GM18951 (cell line): Measurements from ENCODE around the gene CHPF2.

ENCODE experiments used
- POLR2A ChIP-seq: IDR thresholded peaks from 4 replicates; pipeline ENCODE4 v1.6.1; 2011; ENCODE audit warnings: mild to moderate bottlenecking; ENCODE audit not compliant: insufficient read length, insufficient read depth; ENCODE audit errors: extremely low read depth
- in situ Hi-C: fragments of 300-500 bp; cut with MboI; formaldehyde crosslinking; loops from one replicate; pipeline ENCODE4 v1.12.0; 2022; ENCODE audit warnings: low sequenced_read_pairs, mixed read lengths, inconsistent platforms; ENCODE audit not compliant: unreplicated experiment

Gene CHPF2

GRCh38 chr7:151257990-151258389 is 25.7 kb downstream of the CHPF2 start:
- no peak for TF ChIP-seq POLR2A
- in situ Hi-C loops, result loop anchor here (10.0 kb wide), 1 partner anchor 93 kb away; the partner anchor contains the start of gene GBX1

DNA sequence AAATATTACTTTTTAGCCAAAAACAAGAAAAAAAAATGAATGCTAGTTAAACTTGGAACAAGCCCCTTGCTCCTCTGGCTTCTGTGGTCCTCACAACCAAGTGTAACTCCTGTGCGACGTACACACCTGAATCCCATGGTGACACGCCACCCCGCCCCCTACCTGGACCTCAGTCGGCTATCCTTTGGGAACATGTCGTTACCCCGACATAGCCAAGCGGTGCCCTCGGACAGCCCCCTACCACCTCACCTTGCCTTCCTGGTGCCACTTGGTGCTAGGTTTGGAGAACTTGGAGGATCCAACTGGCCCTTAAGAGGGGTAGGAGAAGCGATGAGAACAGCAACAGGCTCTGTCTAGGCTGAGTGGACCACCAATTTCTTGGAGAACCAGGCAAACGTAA is 28.2 kb downstream of the CHPF2 start:
- in situ Hi-C loops, result no loop called here
- TF ChIP-seq POLR2A, result no peak

GRCh38 chr7:151260883-151261282 is 28.6 kb downstream of the CHPF2 start:
- in situ Hi-C loops, result no loop called here
- no peak for TF ChIP-seq POLR2A

DNA sequence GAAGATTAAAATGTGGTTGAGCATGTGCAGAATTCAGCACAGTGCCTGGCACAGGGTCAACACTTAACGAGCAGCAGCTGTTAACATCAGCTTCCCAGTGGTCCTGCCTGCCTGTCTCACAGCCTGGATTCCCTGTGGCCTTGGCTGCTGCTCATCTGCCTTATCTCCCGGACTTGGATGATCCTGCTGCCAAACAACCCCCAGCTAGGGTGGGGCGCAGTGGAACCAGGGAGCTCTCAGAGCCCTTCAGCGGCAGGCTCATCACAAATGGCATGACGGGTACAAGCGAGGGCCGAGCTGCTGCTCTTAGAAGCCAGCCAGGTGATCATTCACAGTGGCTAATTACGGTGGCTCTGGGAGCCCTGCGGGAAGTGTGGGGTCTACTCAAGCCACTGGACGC is 29.2 kb downstream of the CHPF2 start:
- TF ChIP-seq POLR2A, result no peak
- in situ Hi-C loops, result no loop called here

GRCh38 chr7:151264615-151265014 is 32.3 kb downstream of the CHPF2 start:
- in situ Hi-C loops, result no loop called here
- no peak for TF ChIP-seq POLR2A

DNA sequence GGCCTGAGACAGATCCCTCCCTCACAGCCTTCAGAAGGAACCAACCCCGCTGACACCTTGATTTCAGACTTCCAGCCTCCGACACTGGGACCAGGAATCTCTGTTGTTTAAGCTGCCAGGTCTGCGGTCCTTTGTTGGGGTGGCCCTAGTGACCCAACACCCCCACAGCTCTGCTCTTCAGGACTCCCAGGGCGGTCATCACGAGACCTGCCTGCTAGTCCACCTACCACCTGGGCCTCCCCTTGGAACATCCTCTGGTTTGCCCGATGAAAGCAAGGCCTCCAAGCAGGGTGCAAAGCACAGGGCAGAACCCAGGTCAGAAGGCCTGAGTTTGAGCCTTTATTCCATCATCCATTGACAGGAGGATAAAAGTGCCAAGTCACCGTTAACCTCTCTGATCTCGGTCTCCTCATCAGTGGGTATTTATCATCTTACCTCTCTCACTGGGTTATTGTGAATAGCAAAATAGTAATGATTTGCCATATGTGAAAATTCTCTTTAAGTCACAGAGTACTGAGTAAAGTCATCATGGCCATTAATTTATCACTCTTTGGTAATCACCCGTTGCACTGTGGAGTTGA is 33.2 kb downstream of the CHPF2 start:
- in situ Hi-C loops, result no loop called here
- no peak for TF ChIP-seq POLR2A

GRCh38 chr7:151269511-151269910 is 37.2 kb downstream of the CHPF2 start:
- no peak for TF ChIP-seq POLR2A
- in situ Hi-C loops, result no loop called here

DNA sequence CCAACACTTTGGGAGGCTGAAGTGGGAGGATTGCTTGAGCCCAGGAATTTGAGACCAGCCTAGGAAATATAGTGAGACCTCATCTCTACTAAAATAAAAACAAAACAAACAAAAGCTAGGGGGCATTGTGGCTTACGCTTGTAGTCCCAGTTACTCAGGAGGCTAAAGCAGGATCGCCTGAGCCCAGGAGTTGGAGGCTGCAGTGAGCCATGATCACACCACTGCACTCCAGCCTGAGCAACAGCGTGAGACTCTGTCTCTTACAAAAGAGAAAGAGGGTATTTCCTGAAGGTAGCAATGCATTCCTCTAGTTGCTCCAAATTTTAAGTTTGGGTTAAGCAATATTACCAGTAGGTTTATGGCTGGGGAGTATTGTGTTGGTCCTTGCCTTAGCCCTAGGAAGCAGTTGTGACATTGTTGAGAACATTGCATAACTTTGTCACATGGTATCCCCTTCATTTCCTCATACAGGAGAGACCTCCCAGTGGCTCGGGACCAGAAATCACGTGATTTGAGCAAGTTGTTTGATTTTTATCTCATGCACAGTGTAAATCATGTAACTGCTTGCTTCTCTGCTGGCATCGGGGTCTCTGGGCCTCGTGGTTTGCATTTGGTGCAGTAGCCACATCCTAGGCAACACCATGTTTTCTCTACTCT is 39.5 kb downstream of the CHPF2 start:
- in situ Hi-C loops, result no loop called here
- TF ChIP-seq POLR2A, result no peak

- in situ Hi-C loops, result no loop called here
- TF ChIP-seq POLR2A, result no peak
These were observed 40.1 kb downstream of the CHPF2 start for GRCh38 chr7:151272405-151272804.

DNA sequence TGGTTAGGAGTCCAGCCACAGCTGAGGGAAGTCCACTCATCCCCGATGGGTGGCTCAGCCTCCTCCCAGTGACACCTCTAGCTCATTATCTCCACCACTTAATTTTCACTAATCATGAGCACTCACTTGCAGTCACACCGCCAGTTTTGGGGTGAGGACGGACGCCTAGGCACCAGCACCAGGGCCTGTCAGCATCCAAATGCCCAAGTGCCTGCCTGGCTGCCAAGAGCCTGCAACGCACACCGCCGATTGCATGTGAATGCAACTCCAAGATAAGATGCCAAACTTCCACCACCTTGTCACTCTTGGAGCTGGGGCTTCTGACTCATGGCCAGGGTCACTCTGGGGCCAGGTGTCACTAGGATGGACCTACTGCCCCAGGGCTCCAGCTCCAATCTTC is 40.6 kb downstream of the CHPF2 start:
- in situ Hi-C loops, result no loop called here

GRCh38 chr7:151273651-151274390 is 41.5 kb downstream of the CHPF2 start:
- in situ Hi-C loops, result no loop called here
- no peak for TF ChIP-seq POLR2A

More for the DNA sequence above, 40.6 kb downstream of the CHPF2 start:
- no peak for TF ChIP-seq POLR2A

GRCh38 chr7:151274396-151274795 is 42.1 kb downstream of the CHPF2 start:
- no peak for TF ChIP-seq POLR2A
- in situ Hi-C loops, result no loop called here

- no peak for TF ChIP-seq POLR2A
- in situ Hi-C loops, result no loop called here
These were observed 42.9 kb downstream of the CHPF2 start for GRCh38 chr7:151274936-151275812.

- in situ Hi-C loops, result no loop called here
- no peak for TF ChIP-seq POLR2A
These were observed 43.7 kb downstream of the CHPF2 start for GRCh38 chr7:151275813-151276577.
